HG03108 (cell line): Measurements from ENCODE around the gene ALDH2.
"Not testable (repeated sequence)": the region's sequence is repeated elsewhere in the genome, so short reads cannot be mapped to it uniquely, and the experiment has no call there.

Source experiments
- ATAC-seq: cut with Tn5 transposase; IDR thresholded peaks from one replicate; pipeline ENCODE4 v1.9.1; 2021; ENCODE audit warnings: moderate library complexity; ENCODE audit not compliant: unreplicated experiment

Gene ALDH2

GRCh38 chr12:111785651-111786050 is 18.9 kb downstream of the ALDH2 start:
- ATAC-seq: no peak

GRCh38 chr12:111788178-111788654 is 21.5 kb downstream of the ALDH2 start:
- no peak for ATAC-seq

DNA sequence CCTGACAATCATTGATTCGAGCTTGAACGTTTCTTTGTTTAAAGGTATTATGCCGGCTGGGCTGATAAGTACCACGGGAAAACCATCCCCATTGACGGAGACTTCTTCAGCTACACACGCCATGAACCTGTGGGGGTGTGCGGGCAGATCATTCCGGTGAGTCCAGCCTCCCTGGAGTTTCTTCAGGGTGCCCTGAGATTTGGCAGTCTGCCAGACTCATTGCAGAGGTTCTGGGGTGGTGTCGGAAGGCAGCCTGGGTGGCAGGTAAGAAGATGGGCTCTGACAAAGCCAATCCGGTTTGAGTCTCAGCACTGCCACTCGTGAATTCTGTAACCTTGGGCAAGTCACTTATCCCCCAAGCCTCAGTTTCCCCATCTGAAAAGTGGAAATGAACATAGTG is 23.0 kb downstream of the ALDH2 start:
- no peak for ATAC-seq

DNA sequence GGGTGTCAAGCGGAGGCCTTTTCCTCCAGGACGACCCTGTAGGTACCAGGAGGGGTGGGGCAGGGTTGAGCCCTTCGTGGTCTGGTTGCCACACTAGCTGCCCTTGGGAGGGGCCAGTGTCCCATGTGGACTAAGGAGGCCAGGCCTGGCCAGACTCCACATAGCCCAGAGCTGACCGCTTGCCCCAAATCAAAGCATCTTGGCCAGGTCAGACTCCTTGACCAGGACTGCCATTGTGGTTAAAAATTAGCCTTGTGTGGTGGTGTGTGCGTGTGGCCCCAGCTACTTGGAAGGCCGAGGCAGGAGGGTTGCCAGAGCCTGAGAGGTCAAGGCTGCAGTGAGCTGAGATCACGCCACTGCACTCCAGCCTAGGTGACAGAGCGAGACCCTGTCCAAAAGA is 24.8 kb downstream of the ALDH2 start:
- no peak for ATAC-seq

DNA sequence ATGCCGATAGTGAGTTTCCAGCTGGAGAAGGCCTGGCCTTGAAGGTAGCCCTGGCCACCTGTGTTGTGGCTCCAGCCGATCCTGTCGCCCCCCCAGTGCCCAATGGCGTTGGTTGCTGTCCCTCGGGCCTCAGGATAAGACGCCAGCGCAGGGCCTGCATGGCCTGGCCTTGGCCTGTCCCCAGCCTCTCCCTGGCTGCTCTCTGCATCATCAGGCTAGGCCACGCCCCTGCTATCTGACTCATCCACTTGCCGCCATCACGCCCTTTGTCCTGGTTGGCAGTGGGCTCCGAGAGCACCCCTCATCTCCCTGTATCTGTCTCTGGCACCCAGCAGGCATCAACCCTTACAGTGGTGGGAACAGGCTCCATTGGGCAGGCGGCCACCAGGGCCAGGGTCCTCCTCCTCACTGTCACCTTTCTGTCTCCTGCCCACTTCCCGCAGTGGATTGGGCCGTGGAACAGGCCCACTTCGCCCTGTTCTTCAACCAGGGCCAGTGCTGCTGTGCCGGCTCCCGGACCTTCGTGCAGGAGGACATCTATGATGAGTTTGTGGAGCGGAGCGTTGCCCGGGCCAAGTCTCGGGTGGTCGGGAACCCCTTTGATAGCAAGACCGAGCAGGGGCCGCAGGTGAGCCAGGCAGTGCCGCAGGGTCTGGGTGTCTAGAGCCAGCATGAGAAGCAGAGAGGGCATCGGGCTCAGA is 25.6 kb downstream of the ALDH2 start:
- ATAC-seq: no peak

GRCh38 chr12:111792856-111793235 is 26.1 kb downstream of the ALDH2 start:
- no peak for ATAC-seq

GRCh38 chr12:111798182-111798581 is 31.4 kb downstream of the ALDH2 start:
- ATAC-seq: no peak

DNA sequence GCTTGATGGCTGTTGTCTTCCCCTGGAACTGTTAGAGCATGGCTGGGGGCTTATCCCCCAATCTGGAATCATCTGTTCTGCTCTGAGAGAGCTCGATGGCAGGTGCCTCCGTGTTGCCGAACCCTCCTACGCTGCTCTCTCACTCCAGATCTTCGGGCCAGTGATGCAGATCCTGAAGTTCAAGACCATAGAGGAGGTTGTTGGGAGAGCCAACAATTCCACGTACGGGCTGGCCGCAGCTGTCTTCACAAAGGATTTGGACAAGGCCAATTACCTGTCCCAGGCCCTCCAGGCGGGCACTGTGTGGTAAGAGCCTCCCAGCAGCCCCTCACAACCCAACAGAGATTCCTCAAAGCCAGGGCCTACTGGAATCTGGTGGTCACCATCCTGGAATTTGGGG is 33.0 kb downstream of the ALDH2 start:
- no peak for ATAC-seq

DNA sequence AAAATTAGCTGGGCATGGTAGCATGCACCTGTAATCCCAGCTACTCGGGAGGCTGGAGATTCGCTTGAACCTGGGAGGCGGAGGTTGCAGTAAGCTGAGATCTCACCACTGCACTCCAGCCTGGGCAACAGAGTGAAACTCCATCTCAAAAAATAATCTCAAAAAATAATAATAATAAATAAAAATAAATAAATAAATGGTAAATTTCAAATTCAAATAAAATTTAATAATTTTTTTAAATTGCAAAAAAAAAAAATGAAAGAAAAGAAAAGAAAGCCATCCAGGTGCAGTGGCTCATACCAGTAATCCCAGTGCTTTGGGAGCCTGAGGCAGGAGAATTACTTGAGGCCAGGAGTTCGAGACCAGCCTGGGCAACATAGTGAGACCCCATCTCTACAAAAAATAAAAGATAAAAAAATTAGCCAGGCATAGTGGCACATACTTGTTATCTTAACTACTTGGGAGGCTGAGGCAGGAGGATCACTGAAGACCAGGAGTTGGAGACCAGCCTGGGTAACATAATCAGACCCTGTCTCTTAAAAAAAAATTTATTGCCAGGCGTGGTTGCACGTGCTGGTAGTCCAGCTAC is 36.4 kb downstream of the ALDH2 start:
- no peak for ATAC-seq

DNA sequence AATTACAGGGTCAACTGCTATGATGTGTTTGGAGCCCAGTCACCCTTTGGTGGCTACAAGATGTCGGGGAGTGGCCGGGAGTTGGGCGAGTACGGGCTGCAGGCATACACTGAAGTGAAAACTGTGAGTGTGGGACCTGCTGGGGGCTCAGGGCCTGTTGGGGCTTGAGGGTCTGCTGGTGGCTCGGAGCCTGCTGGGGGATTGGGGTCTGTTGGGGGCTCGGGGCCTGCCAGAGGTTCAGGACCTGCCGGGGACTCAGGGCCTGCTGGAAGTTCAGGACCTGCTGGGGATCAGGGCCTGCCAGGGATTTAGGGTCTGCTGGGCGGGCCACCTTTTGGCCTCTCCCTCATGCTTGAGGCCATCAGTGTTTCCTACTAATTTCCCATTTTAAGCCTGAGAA is 37.1 kb downstream of the ALDH2 start:
- ATAC-seq: no peak

GRCh38 chr12:111806304-111806703 is 39.6 kb downstream of the ALDH2 start:
- ATAC-seq: no peak

DNA sequence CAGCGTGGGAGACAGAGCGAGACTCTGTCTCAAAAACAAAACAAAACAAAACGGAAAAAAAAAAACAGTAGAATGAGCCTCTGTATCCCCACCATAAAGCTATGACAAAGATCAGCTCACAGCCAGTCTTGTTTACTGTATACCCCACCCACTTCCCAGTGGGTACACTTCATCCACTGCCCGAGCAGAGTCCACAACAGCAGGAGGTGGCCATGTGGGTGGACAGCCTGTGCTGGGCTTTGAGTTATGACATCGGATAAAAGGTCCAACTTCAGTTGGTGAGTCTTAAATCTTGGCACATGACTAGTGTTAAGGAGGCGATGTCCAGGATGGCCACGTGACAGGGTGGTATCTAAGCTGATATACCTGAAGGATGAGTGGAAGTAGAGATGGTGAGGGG is 40.5 kb downstream of the ALDH2 start:
- no peak for ATAC-seq

DNA sequence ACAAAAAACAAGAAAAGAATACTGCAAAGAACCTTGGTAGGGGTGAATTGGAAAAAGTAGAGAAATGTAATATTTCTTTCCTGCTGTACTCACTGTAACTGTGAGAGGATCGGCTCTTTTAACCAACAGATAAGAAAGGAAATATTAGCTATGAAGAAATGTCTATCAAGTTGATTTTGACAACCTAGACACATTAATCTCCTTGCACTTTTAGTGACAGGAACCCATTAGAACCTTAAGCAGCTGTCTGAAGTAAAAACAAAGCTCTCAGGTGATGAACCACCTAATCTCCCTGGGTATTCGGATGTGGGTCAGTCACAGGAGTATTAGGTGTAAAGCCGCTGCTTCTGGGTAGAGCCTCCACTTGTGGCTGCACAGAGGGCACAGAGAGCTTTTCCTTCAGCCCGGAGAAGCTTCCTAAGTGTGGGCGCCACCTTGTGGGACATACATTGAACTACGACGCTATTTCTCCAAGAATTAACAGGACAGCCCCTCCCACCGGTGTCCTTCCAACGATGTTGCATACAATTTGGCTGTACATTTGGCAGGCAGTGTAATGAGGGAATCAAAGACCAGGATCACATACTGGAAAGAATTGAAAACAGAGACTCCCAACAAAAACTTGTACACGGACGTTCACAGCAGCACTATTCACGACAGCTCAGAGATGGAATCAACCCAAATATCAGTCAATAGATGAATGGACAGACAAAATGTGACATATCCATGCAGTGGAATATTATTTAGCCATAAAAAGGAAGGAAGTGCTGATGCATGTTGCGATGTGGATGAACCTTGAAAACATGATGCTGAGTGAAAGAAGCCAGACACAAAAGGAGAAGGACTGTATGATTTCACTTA is 46.4 kb downstream of the ALDH2 start:
- ATAC-seq: peak; percentile 63

- ATAC-seq: no peak
Measured at GRCh38 chr12:111816065-111816615, 49.4 kb downstream of the ALDH2 start.

DNA sequence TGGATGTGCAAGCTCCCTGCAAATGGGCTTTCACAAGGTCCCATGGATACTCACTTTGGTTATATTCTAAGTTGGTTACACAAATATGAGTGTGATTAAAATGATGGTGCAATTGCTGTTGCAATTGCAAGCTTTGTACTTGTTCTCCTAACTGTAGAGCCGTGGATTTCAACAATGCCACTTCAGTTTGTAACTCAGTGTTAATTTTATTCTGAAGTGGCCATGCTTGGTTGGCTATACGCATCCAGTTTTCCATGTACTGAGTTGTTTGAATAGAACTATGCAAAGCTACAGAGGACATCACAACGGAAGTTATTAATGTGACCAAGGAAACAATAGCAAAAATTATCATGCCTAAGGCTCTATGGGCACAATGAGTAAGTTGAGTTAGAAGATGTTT is 50.2 kb downstream of the ALDH2 start:
- ATAC-seq: not testable (repeated sequence)

DNA sequence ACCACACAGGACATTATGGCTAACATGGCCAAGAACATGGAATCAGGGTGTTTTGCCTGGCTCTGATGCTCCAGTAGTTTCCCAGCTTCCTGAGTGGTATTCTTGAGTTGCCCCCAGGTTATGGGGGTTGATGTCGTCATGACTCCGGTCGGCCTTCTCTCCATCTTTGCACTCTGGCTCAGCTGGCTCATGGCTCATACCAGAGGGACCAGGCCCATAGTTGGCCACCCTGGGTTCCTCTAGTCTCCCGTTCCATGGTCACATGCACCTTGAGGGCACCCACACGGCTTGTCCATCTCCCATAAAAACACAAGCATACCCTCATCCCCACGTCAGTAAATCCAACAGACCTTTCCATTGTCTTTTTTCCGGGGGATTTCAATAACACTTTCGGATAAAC is 51.6 kb downstream of the ALDH2 start:
- ATAC-seq: no peak

DNA sequence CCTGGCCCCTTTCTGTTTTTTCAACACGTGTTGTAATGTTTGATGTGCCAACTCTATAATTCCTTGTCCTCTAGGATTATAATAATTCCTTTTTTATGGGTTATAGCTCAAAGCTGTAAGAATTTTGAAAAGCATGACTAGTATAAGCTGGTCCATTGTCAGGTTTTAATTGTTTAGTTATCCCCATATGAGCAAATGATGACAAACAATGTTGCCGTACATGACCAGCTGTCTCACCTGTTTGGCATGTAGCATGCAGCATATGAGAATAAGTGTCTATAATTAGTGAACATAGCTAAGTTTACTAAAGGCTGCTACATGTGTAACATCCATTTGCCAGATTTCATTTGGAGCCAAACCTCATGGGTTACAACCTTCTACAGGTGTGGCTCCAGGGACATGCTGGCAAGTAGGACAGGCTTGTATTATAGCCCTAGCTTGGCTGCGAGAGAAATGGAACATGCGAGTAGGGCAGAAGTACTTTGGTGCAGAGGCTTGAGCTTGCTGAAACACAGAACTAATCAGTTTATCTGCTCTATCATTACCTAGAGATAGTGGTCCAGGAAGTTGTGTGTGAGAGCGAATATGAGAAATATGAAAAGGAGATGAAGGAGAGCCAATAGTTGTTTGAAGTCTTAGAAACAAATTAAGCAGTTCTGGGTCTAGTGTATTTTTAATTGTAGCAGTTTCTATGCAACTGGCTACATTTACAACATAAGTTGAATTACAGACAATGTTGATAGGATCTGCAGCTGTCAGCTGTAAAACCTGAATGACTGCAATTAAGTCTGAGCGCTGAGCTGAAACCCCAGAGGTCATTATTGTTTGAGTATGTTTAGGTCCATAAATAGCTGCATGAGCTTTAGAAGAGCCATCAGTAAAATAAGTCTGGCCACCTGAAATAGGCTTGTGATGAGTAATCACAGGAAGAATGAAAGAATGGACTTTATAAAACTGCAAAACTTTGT is 52.7 kb downstream of the ALDH2 start:
- no peak for ATAC-seq

GRCh38 chr12:111820828-111821227 is 54.1 kb downstream of the ALDH2 start:
- not testable (repeated sequence) for ATAC-seq

DNA sequence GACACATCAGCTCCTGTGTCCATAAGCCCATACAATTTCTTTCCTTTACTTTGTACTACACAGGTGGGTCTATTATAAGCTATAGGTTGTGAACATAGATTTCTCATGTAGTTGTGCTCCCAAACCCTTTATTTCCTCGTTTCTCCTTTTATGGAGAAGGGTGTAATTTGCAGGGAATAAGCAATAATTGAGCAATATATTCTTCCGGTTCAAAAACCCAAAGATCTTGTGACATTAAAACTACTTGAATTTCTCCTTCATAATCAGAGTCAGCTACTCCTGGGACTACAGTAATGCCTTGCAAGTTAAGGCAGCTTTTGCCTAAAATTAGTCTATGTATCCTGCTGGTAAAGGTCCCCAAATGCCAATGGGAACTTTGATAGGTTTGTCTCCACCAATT is 56.2 kb downstream of the ALDH2 start:
- ATAC-seq: no peak

GRCh38 chr12:111823891-111824290 is 57.2 kb downstream of the ALDH2 start:
- no peak for ATAC-seq
